Effector memory CD4-positive, alpha-beta T cell (primary cell): ENCODE results near the gene FAM72B.
"Not testable (repeated sequence)": the region's sequence is repeated elsewhere in the genome, so short reads cannot be mapped to it uniquely, and the experiment has no call there.

Experiments
- DNase-seq, 3 donors: peaks; one replicate each; pipeline ENCODE4 v3.0.0-alpha.2; 2020
- H3K27ac ChIP-seq: 2 replicates; pipeline ENCODE4 v1.7.0; 2013; ENCODE audit warnings: mild to moderate bottlenecking, low read length, moderate library complexity; ENCODE audit not compliant: insufficient read depth, poor library complexity, severe bottlenecking
- H3K27me3 ChIP-seq: replicated peaks from 2 replicates; pipeline ENCODE4 v1.7.0; 2013; ENCODE audit warnings: mild to moderate bottlenecking, low read length; ENCODE audit not compliant: insufficient read depth, control insufficient read depth, poor library complexity, severe bottlenecking
- H3K36me3 ChIP-seq: 2 replicates; pipeline ENCODE4 v1.7.0; 2013; ENCODE audit warnings: mild to moderate bottlenecking, low read length, moderate library complexity; ENCODE audit not compliant: control insufficient read depth, insufficient read depth
- H3K4me1 ChIP-seq: 2 replicates; pipeline ENCODE4 v1.7.0; 2013; ENCODE audit warnings: low read length, mild to moderate bottlenecking; ENCODE audit not compliant: control insufficient read depth, insufficient read depth, poor library complexity, severe bottlenecking
- H3K4me3 ChIP-seq: 2 replicates; pipeline ENCODE4 v1.7.0; 2013; ENCODE audit warnings: low read length, low read depth, mild to moderate bottlenecking; ENCODE audit not compliant: insufficient read depth, poor library complexity, severe bottlenecking
- H3K9me3 ChIP-seq: 2 replicates; pipeline ENCODE4 v1.7.0; 2013; ENCODE audit warnings: mild to moderate bottlenecking, low read length, moderate library complexity; ENCODE audit not compliant: control insufficient read depth

The FAM72B gene

GRCh38 chr1:121168152-121168668 is 15.9 kb downstream of the FAM72B start:
- H3K9me3 ChIP-seq, H3K36me3 ChIP-seq, H3K27ac ChIP-seq, H3K27me3 ChIP-seq, H3K4me1 ChIP-seq, H3K4me3 ChIP-seq, DNase-seq: not testable (repeated sequence)

- not testable (repeated sequence) for H3K36me3 ChIP-seq, H3K4me3 ChIP-seq, H3K9me3 ChIP-seq, H3K27me3 ChIP-seq, H3K27ac ChIP-seq, DNase-seq, H3K4me1 ChIP-seq
Measured at GRCh38 chr1:121167225-121167738, 16.9 kb downstream of the FAM72B start.

DNA sequence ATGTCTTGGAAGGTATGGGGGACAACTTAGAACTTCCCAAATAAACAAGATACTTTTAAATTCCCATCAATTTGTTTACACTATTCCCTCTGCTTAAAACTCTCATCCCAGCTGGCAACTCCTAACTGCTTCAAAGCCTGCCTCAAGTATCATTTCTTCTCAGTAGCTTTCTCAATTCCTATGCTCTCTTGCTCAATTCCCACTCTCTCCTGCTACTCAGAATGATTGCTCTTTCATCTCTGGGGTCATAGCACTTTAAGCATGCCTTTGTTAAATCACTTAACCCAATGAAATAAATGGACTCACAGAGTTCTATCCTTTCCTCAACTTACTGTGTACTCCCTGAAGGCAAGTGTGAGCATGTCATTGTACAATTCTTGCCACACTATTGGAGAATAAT is 18.8 kb downstream of the FAM72B start:
- H3K36me3 ChIP-seq, H3K27me3 ChIP-seq, H3K4me1 ChIP-seq, DNase-seq, H3K4me3 ChIP-seq, H3K9me3 ChIP-seq, H3K27ac ChIP-seq: not testable (repeated sequence)

DNA sequence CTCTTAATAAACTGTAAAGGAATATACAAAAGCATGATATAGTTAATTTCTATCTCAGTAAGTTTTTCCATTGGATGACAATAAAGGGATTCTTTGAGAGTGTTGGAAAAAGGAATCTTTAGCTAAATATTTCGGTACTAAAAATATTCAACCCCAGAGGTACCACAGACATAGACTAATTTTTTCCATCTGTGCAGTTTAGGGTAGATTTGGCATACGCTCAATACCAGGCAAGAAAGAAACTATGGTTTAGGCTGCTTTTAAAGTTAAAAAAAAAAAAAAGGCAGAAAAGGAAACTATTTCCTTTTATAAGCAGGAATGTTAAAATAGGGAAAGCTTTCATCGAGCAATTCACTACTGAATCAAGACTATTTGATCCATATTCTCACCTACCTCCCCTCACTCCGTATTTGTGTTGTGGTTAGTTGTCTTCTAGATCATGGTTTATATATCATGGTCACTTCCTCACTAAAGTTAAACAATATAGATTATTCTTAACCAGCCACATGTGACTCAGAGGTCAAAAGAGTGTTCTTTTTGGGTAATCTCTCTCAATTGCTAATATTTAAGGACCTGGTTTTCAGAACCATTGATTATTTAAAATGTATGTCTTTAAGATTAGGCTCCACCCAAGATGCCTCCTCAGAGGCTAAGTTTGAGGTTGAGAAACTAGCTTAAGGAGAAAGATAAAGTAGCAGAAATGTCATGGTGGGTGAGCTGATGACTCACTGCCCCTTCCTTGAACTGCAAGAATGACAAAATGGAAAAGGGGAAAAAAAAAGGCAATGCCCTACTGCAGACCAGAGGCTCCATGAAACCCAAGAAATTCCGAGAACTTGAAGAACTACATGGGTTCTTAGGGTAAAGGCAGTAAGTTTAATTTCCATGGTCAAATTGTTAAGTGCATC is 20.0 kb downstream of the FAM72B start:
- DNase-seq, H3K4me3 ChIP-seq: not testable (repeated sequence)

GRCh38 chr1:121161199-121161901 is 22.8 kb downstream of the FAM72B start:
- H3K4me1 ChIP-seq, H3K27ac ChIP-seq, H3K9me3 ChIP-seq, H3K36me3 ChIP-seq, H3K27me3 ChIP-seq, H3K4me3 ChIP-seq, DNase-seq: not testable (repeated sequence)

More for the DNA sequence above, 20.0 kb downstream of the FAM72B start:
- not testable (repeated sequence) for H3K27me3 ChIP-seq, H3K4me1 ChIP-seq, H3K36me3 ChIP-seq, H3K9me3 ChIP-seq, H3K27ac ChIP-seq

DNA sequence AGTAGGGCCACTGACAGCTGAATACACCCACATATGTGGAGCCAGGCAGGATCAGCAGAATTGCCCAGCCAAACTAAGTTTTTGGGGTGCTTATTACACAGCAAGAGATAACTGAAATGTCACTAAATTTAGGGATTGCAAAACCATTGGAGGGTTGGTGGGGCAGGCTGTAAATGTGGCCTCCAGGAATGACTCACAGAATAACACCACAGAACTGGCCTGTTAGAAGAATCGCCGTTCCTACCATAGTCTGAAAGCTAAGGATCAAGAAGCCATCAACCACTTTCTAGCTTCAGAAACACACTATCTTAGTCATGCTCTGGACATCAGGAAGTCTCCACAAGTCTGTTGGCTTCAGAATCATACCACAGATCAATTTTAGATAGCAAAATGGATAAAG is 24.0 kb downstream of the FAM72B start:
- not testable (repeated sequence) for H3K4me3 ChIP-seq, DNase-seq, H3K27ac ChIP-seq, H3K36me3 ChIP-seq, H3K9me3 ChIP-seq, H3K4me1 ChIP-seq, H3K27me3 ChIP-seq

- H3K4me1 ChIP-seq, DNase-seq, H3K9me3 ChIP-seq, H3K27me3 ChIP-seq, H3K36me3 ChIP-seq, H3K4me3 ChIP-seq, H3K27ac ChIP-seq: not testable (repeated sequence)
Measured at GRCh38 chr1:121157609-121158008, 26.5 kb downstream of the FAM72B start.

DNA sequence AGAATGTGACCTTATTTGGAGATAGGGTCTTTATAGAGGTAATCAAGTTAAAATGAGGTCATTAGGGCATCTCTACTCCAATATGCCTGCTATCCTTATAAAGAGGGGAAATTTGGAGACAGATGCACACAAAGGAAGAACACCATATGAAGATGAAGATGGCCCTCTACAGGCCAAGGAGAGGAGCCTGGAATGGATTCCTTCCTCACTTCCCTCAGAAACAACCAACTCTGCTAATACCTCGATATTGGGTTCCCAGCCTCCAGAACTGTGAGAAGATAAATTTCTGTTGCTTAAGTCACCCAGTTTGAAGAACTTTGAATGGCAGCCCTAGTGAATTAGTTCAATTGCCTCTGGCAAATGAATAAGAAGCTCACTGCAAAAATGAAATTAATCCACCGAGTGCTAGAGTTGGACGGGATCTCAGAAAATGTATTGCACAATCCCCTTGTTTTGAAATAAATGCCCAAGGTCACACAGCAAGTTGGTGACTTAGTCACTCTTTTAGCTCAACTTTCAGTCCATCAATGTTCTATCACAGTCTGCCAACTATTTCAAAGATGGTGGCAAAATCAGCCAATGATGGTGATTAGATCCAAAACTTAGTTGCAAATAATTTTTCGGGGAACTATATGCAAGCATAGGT is 27.1 kb downstream of the FAM72B start:
- H3K9me3 ChIP-seq, result not testable (repeated sequence)

GRCh38 chr1:121155671-121156358 is 28.3 kb downstream of the FAM72B start:
- not testable (repeated sequence) for H3K4me1 ChIP-seq, H3K36me3 ChIP-seq, H3K9me3 ChIP-seq, DNase-seq, H3K4me3 ChIP-seq, H3K27me3 ChIP-seq, H3K27ac ChIP-seq

More for the DNA sequence above, 27.1 kb downstream of the FAM72B start:
- H3K4me1 ChIP-seq, DNase-seq, H3K4me3 ChIP-seq, H3K27ac ChIP-seq, H3K36me3 ChIP-seq, H3K27me3 ChIP-seq: not testable (repeated sequence)
